GM19025 (cell line): ENCODE results near the gene CAAP1.
"Not testable (repeated sequence)": the region's sequence is repeated elsewhere in the genome, so short reads cannot be mapped to it uniquely, and the experiment has no call there.

Experiments used
- ATAC-seq: cut with Tn5 transposase; IDR thresholded peaks from one replicate; pipeline ENCODE4 v1.9.1; 2021; ENCODE audit warnings: mild to moderate bottlenecking, low read depth, moderate library complexity; ENCODE audit not compliant: unreplicated experiment

CAAP1 gene

GRCh38 chr9:26850995-26851394 is 41.6 kb downstream of the CAAP1 start:
- no peak for ATAC-seq

GRCh38 chr9:26833792-26834191 is 58.8 kb downstream of the CAAP1 start:
- ATAC-seq = no peak

- not testable (repeated sequence) for ATAC-seq
These were observed 64.1 kb downstream of the CAAP1 start for GRCh38 chr9:26828391-26828955.

GRCh38 chr9:26814799-26815198 is 77.8 kb downstream of the CAAP1 start:
- ATAC-seq = no peak

GRCh38 chr9:26813247-26813646 is 79.4 kb downstream of the CAAP1 start:
- ATAC-seq = no peak

- no peak for ATAC-seq
These were observed 80.4 kb downstream of the CAAP1 start for GRCh38 chr9:26812217-26812616.

GRCh38 chr9:26811106-26811505 is 81.5 kb downstream of the CAAP1 start:
- ATAC-seq = no peak

- ATAC-seq = no peak
These were observed 82.8 kb downstream of the CAAP1 start for GRCh38 chr9:26809795-26810194.

- ATAC-seq = no peak
These were observed 85.4 kb downstream of the CAAP1 start for GRCh38 chr9:26807161-26807560.

GRCh38 chr9:26802921-26803320 is 89.7 kb downstream of the CAAP1 start:
- no peak for ATAC-seq

- ATAC-seq = no peak
These were observed 90.8 kb downstream of the CAAP1 start for GRCh38 chr9:26801772-26802171.

GRCh38 chr9:26800322-26800721 is 92.3 kb downstream of the CAAP1 start:
- ATAC-seq = no peak

- ATAC-seq = no peak
These were observed 101.3 kb downstream of the CAAP1 start for GRCh38 chr9:26791274-26791673.
